Neural progenitor cell (in vitro differentiated cells): ENCODE results near the gene SLC17A1. TPM values are rescaled to one million over a fixed set of nuclear protein-coding genes. Genes with fewer than 3 reads are reported as not detected.

Source experiments
- DNase-seq: peaks from one replicate; pipeline ENCODE4 v3.0.0-alpha.2; 2016; ENCODE audit warnings: low spot score
- H2AFZ ChIP-seq: fragments of 200-600 bp; sonication (generic); replicated peaks from 2 replicates; pipeline ENCODE4 v1.6.1; 2016; ENCODE audit warnings: antibody characterized with exemption
- H3F3A ChIP-seq: fragments of 200-600 bp; sonication (generic); 2 replicates; pipeline ENCODE4 v1.6.1; 2016; ENCODE audit warnings: antibody characterized with exemption, low read depth
- H3K27ac ChIP-seq: fragments of 200-600 bp; sonication (generic); 2 replicates; pipeline ENCODE4 v1.5.1; 2016; ENCODE audit warnings: mild to moderate bottlenecking
- H3K27me3 ChIP-seq: fragments of 200-600 bp; sonication (generic); 2 replicates; pipeline ENCODE4 v1.6.1; 2016; ENCODE audit warnings: mild to moderate bottlenecking, moderate library complexity
- H3K36me3 ChIP-seq: fragments of 200-600 bp; sonication (generic); 2 replicates; pipeline ENCODE4 v1.5.1; 2016
- H3K4me1 ChIP-seq: fragments of 200-600 bp; sonication (generic); 2 replicates; pipeline ENCODE4 v1.6.1; 2016; ENCODE audit warnings: mixed run types
- H3K4me2 ChIP-seq: fragments of 200-600 bp; sonication (generic); 2 replicates; pipeline ENCODE4 v1.6.1; 2016
- H3K4me3 ChIP-seq: fragments of 200-600 bp; sonication (generic); 2 replicates; pipeline ENCODE4 v1.5.1; 2016
- H3K79me2 ChIP-seq: fragments of 200-600 bp; sonication (generic); 2 replicates; pipeline ENCODE4 v1.6.1; 2016; ENCODE audit warnings: low read depth
- H3K9ac ChIP-seq: fragments of 200-600 bp; sonication (generic); 2 replicates; pipeline ENCODE4 v1.6.1; 2016
- H3K9me3 ChIP-seq: fragments of 200-600 bp; sonication (generic); 2 replicates; pipeline ENCODE4 v1.5.1; 2016; ENCODE audit warnings: low read depth
- H4K20me1 ChIP-seq: fragments of 200-600 bp; sonication (generic); 2 replicates; pipeline ENCODE4 v1.6.1; 2016; ENCODE audit warnings: low read depth
- H3K27ac Mint-ChIP-seq: 3 replicates; pipeline ENCODE4 v1.8.0; 2021; ENCODE audit warnings: mixed read lengths
- H3K27me3 Mint-ChIP-seq: 2 replicates; pipeline ENCODE4 v1.8.0; 2022; ENCODE audit warnings: low read depth, mild to moderate bottlenecking, inconsistent platforms, moderate library complexity, mixed read lengths; ENCODE audit not compliant: insufficient read depth
- H3K36me3 Mint-ChIP-seq: 3 replicates; pipeline ENCODE4 v1.8.0; 2021; ENCODE audit warnings: mixed read lengths
- H3K4me1 Mint-ChIP-seq: 3 replicates; pipeline ENCODE4 v1.8.0; 2021; ENCODE audit warnings: mixed read lengths
- H3K4me3 Mint-ChIP-seq: 3 replicates; pipeline ENCODE4 v1.8.0; 2021; ENCODE audit warnings: mild to moderate bottlenecking, moderate library complexity, mixed read lengths
- H3K9me3 Mint-ChIP-seq: 3 replicates; pipeline ENCODE4 v1.8.0; 2020; ENCODE audit warnings: mixed read lengths
- CTCF ChIP-seq: fragments of 200-600 bp; sonication (generic); IDR thresholded peaks from 2 replicates; pipeline ENCODE4 v1.5.1; 2017; ENCODE audit warnings: antibody characterized with exemption, mild to moderate bottlenecking
- EZH2 ChIP-seq: fragments of 200-600 bp; sonication (generic); IDR thresholded peaks from 2 replicates; pipeline ENCODE4 v1.6.1; 2017; ENCODE audit warnings: antibody characterized with exemption, mild to moderate bottlenecking, moderate library complexity
- EZH2phosphoT487 ChIP-seq: fragments of 200-600 bp; sonication (generic); IDR thresholded peaks from 2 replicates; pipeline ENCODE4 v1.6.1; 2017; ENCODE audit warnings: antibody characterized with exemption
- total RNA-seq: library from RNA; depleted of rRNA; stranded (reverse); fragments of >200 nt; gene quantifications from 2 replicates; pipeline ENCODE4 v1.2.3, GENCODE V29; 2015; ENCODE audit warnings: low replicate concordance

Gene SLC17A1
- total RNA-seq, 1 donor from 2014 or later, result not detected

GRCh38 chr6:25755483-25755882 is 76.4 kb downstream of the SLC17A1 start:
- H3K27me3 Mint-ChIP-seq, result peaks cover 4% of the 10 kb centered on the region
- Histone ChIP-seq H2AFZ (no peak overlapping the region), H3K4me3 (no peak overlapping the region), H3K27ac (no peak overlapping the region), H3K4me1 (no peaks in the 10 kb centered on the region), H4K20me1 (no peaks in the 10 kb centered on the region), H3K9me3 (no peaks in the 10 kb centered on the region), H3K27me3 (no peaks in the 10 kb centered on the region), H3K4me2 (no peak overlapping the region), H3K79me2 (no peaks in the 10 kb centered on the region), H3K36me3 (no peaks in the 10 kb centered on the region), H3K9ac (no peak overlapping the region), H3F3A (no peaks in the 10 kb centered on the region)
- no peak overlapping the region for H3K27ac Mint-ChIP-seq
- H3K4me3 Mint-ChIP-seq, result no peak overlapping the region
- H3K36me3 Mint-ChIP-seq, result no peaks in the 10 kb centered on the region
- TF ChIP-seq EZH2 (no peak), EZH2phosphoT487 (no peak), CTCF (no peak)
- H3K4me1 Mint-ChIP-seq, result no peaks in the 10 kb centered on the region
- DNase-seq, result no peak
- no peaks in the 10 kb centered on the region for H3K9me3 Mint-ChIP-seq

GRCh38 chr6:25754535-25754934 is 77.3 kb downstream of the SLC17A1 start, which contains the start of gene SLC17A4:
Gene SLC17A4 (plus strand): TSS chr6:25754742. CDS start chr6:25761963, 7,221 bp downstream.
- DNase-seq, result no peak
- Histone ChIP-seq H3K4me1 (no peaks in the 10 kb centered on the region), H3K27me3 (no peaks in the 10 kb centered on the region), H3K9ac (no peak within 1 kb of the TSS), H4K20me1 (no peaks in the 10 kb centered on the region), H3K79me2 (no peaks in the 10 kb centered on the region), H3K4me3 (no peak within 1 kb of the TSS), H3F3A (no peaks in the 10 kb centered on the region), H3K36me3 (no peaks in the 10 kb centered on the region), H3K27ac (no peak within 1 kb of the TSS), H3K4me2 (no peak within 1 kb of the TSS), H3K9me3 (no peaks in the 10 kb centered on the region), H2AFZ (no peak within 1 kb of the TSS)
- Mint-ChIP-seq H3K36me3 (no peaks in the 10 kb centered on the region), H3K4me3 (no peak within 1 kb of the TSS), H3K4me1 (no peaks in the 10 kb centered on the region), H3K9me3 (no peaks in the 10 kb centered on the region), H3K27me3 (peaks cover 4% of the 10 kb centered on the region), H3K27ac (no peak within 1 kb of the TSS)
- no peak for TF ChIP-seq EZH2phosphoT487
- no peak for TF ChIP-seq CTCF
- TF ChIP-seq EZH2, result no peak

GRCh38 chr6:25753079-25753478 is 78.8 kb downstream of the SLC17A1 start:
- Histone ChIP-seq H2AFZ (no peak overlapping the region), H3K4me2 (no peak overlapping the region), H3K79me2 (no peaks in the 10 kb centered on the region), H3K36me3 (no peaks in the 10 kb centered on the region), H3K4me1 (no peaks in the 10 kb centered on the region), H3F3A (no peaks in the 10 kb centered on the region), H3K27me3 (no peaks in the 10 kb centered on the region), H3K4me3 (no peak overlapping the region), H3K27ac (no peak overlapping the region), H4K20me1 (no peaks in the 10 kb centered on the region), H3K9ac (no peak overlapping the region), H3K9me3 (no peaks in the 10 kb centered on the region)
- Mint-ChIP-seq H3K4me1 (no peaks in the 10 kb centered on the region), H3K9me3 (no peaks in the 10 kb centered on the region), H3K4me3 (no peak overlapping the region), H3K36me3 (no peaks in the 10 kb centered on the region), H3K27ac (no peak overlapping the region), H3K27me3 (peaks cover 4% of the 10 kb centered on the region)
- DNase-seq, result no peak
- TF ChIP-seq CTCF (no peak), EZH2 (no peak), EZH2phosphoT487 (no peak)
